GM18508 (cell line): ENCODE measurements around the gene SLC6A6.

ENCODE experiments used
- ATAC-seq: cut with Tn5 transposase; IDR thresholded peaks from one replicate; pipeline ENCODE4 v1.9.1; 2021; ENCODE audit warnings: moderate number of reproducible peaks; ENCODE audit not compliant: insufficient read depth, unreplicated experiment

Gene SLC6A6

GRCh38 chr3:14477311-14477935 lies 75.0 kb downstream of the SLC6A6 start:
- no peak for ATAC-seq

GRCh38 chr3:14478956-14479550 lies 76.6 kb downstream of the SLC6A6 start:
- ATAC-seq: no peak

DNA sequence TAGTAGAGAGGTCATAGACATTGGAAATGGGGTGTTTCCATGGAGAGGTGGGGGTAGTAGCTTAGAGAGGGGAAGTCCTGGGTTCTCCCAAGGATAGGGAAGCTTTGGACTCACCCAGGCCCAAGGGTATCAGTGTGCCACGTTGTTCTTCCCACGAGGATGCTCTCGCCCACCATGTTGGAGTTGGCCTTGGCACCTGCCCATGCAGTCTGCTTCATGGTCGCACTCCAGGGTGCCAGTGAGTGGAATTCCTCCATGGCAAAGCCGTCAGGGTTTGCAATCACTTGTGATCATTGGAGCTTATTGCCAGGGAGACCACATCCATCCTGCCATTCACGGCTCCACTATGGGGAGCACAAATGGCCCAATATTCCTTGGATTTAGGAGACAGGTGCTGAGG lies 77.2 kb downstream of the SLC6A6 start:
- ATAC-seq: no peak

- ATAC-seq: no peak
These were observed 78.0 kb downstream of the SLC6A6 start for GRCh38 chr3:14480207-14481017.

- no peak for ATAC-seq
These were observed 78.7 kb downstream of the SLC6A6 start for GRCh38 chr3:14481018-14481645.

DNA sequence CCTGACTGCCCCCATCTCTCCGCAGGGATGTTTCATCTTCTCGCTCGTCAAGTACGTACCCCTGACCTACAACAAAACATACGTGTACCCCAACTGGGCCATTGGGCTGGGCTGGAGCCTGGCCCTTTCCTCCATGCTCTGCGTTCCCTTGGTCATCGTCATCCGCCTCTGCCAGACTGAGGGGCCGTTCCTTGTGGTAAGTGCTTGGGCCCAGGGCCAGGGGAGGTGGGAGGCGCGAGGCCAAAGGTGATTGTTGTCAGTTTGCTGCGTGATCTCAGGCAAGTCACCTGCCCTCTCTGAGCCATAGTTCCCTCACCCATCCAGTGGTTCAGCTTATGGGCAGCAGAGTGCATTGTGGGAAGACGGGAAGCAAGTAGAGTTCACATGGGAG lies 79.2 kb downstream of the SLC6A6 start:
- ATAC-seq: no peak

GRCh38 chr3:14482271-14482721 lies 79.9 kb downstream of the SLC6A6 start:
- no peak for ATAC-seq

- ATAC-seq: no peak
These were observed 80.9 kb downstream of the SLC6A6 start for GRCh38 chr3:14483286-14483685.

DNA sequence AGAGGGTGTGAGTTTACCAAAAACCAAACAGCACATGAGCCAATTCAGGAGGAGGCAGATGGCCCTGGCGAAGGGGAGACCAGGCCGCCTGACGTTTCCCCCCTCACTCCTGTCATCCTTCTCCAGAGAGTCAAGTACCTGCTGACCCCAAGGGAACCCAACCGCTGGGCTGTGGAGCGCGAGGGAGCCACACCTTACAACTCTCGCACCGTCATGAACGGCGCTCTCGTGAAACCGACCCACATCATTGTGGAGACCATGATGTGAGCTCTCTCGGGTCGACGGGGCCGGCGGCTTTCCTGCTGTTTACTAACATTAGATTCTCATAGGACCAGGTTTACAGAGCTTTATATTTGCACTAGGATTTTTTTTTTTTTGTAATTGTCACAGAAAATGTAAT lies 82.3 kb downstream of the SLC6A6 start:
- no peak for ATAC-seq

- ATAC-seq: no peak
These were observed 83.6 kb downstream of the SLC6A6 start for GRCh38 chr3:14485981-14486380.

- ATAC-seq: no peak
These were observed 84.1 kb downstream of the SLC6A6 start for GRCh38 chr3:14486460-14486859.

GRCh38 chr3:14487086-14487485 lies 84.7 kb downstream of the SLC6A6 start:
- ATAC-seq: no peak

DNA sequence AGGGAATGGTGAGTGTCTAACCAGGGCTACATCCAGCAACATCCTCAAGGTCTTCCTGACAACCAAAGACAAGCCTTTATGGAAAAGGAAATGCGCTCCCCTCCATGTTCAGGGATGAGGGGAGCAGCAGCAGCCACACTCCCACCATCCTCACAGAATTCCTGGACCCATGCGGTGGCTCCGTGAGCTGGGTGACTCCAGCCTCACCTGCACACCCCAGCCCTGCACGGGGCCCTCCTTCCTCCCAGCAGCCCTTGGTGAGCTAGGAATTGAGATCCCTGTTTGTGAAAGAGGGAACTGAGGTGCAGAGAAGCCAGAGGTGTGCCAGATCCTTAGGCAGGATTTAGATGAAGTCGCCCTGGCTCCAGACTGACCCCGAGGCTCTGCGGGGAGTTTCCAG lies 85.4 kb downstream of the SLC6A6 start:
- ATAC-seq: no peak

DNA sequence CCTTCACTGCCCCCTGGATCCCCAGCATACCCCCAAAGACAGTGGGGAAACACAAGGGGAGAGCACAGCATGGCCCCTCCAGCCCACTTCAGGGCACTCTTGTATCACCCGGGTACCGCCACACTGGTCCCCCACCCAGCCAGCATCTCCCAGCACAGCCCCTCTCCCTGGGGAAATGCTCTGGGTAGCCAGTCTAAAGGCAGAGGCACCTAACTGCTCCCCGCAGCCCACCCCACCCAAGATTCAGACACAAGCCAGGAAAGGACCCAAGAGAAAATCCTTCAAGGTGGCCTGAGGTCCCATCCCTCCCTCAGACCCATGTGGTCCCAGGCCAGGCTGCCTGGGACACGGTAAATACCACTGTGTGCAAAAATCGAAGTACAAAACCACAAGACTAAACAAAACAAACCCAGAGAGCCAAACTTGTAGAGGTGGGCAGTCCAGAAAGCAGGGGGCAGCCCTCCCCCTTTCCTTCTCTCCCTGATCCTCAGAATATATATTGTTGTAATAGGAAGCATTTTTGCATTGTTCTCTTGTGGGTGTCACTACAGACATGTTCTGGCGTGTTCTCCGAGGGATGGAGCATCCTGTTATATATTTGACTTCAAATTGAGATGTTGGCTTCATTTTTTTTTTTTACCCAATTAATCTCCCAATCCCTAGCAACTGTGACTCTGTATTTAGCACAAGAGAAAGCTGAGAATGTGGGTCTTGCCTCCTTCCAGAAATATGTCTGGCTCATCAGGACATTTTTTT lies 86.1 kb downstream of the SLC6A6 start:
- no peak for ATAC-seq

DNA sequence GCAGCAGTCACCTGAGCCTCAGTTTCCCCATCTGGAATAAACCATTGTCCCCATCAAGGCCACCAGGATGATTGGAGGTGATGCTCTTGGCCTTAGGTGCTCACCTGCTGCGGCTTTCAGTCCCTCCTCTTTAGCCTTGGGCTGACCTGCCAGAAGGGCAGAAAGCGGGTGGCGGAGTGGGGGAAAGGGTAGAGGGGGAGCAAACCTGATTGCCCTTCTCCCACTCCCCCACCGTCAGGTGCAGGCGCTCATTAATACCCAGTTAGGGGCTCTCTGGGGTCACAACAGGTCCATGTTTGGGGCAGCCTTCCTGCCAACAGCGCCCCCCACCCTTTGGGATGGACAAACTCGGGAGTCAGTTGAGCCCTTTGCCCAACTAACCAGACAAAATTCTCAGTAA lies 87.2 kb downstream of the SLC6A6 start:
- ATAC-seq: no peak

DNA sequence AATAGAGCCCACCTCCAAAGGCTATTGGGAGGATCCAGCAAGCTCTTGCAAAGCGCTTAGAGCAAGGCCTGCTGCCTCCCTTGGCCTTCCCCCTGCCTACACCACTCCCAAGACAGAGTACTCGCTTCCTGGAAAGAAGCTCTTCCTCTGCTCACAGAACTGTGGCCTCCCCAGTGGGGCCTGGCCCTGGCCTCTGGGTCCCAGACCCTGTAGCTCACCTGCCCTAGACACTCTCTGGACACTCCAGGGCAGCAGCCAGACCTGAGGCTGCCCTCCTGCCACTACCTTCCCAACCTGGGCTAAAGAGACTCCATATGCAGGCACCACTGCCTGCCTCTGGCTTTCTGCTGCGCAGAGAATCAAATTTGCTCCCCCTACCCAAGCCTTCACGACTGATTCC lies 87.8 kb downstream of the SLC6A6 start:
- ATAC-seq: no peak

DNA sequence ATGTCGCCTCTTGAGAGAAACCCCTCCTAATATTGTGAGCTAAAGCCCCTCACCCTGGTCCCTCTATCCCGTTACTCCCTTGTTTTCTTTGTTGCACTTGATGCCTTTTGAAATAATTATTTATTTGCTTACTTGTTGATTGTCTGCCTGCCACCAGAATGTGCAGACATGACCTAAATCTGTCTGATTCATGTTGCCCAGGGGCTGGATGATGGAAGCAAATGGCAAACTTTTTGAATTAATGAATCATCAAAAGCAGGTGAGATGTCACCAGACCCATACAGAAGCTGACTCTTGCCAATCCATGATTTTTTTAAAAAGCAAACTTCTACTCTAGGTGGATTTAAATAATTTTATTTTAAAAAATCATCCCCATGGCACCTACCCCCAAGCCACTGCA lies 88.4 kb downstream of the SLC6A6 start:
- no peak for ATAC-seq

- no peak for ATAC-seq
These were observed 89.2 kb downstream of the SLC6A6 start for GRCh38 chr3:14491396-14492190.
